ENCODE data around the gene LAMA3.

LAMA3 gene

DNA sequence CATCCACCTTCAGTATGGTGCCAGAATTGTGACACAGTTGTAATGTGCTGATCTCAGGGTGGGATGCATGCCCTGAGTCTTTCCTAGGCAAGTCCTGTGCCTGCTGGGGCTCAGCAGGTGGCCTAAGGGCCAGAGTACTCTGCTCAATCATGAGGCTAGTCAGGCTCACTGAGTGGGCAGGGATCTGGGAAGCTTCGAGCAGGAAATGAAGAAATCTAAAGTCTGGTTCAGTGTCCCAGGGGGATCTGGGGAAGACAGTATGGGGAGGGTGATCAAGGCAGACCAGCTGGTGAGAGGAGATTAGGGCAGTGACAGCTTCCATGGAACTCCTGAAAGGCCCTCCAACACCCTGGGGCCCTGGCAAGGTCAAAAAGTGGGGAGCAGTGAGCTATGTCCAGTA is 17.7 kb upstream of the LAMA3 start:
- no peak for DNase-seq

DNA sequence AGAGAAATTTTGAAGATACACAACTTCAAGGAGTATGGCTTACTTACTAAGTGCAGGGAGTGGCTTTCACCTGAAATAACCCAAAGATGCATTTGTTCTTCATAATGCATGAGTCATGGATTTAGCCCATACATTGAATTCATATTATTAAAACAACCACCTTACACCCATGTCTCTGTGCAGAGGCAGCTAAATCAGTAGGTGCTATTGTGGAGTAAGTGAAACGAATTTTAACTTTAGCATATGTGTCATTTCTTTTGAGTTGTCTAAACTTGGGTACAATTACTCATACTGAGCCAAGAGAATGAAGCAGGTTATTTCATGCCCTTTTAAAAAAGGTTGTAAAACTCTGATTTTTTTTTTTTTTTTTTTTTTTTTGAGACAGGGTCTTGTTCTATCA is 15.5 kb upstream of the LAMA3 start:
- DNase-seq = no peak

DNA sequence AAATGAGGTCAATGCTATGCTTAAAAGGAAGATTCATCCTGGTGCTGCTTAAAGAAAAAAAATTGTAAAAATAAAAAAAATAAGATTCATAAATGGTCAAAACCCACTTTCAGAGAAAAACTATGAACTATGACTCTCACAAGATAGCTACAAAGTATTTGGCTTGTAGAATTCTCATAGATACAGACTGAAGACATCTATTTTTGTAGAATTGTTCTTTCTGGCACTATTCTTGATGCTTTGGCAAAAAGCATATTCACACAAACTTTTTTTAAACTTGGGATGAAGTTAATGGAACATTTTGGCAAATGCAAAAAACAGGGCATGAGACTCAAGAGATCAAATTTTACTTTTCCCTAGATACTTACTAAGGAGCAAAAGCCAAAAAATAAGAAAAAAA is 14.0 kb upstream of the LAMA3 start:
- no peak for DNase-seq

DNA sequence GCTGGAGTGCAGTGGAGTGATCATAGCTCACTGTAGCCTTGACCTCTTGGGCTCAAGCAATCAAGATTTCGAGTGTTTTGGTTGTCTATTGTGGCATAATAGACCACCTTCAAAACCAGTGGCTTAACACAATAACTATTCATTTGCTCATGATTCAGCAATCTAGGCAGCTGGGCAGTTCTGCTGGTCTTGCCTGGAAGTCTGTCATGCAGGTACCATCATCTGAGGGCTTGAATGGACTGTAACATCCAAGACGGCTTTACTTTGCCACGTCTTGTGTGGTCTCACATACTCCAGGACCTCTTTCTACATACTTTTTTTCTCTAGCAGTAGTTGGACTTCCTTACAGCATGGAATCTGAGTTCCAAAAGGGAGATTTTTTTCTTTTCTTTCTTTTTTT is 13.4 kb upstream of the LAMA3 start:
- DNase-seq = no peak

DNA sequence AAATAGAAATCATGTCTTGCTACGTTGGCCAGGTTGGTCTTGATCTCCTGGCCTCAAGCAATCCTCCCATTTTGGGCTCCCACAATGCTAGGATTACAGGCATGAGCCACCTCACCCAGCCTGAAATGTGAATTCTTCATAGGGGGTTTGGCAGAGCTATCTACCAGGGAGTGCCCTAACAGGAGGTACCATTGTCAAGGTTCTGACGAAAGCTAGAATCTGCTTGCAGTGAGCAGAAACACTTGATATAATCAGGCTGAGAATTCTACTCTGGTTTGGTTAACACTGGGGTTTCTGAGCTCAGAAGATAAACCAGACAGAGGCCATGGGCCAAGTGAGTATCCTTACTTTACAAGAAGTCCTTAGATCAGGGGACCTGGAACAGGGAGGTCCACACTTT is 7.2 kb upstream of the LAMA3 start:
- no peak for DNase-seq

DNA sequence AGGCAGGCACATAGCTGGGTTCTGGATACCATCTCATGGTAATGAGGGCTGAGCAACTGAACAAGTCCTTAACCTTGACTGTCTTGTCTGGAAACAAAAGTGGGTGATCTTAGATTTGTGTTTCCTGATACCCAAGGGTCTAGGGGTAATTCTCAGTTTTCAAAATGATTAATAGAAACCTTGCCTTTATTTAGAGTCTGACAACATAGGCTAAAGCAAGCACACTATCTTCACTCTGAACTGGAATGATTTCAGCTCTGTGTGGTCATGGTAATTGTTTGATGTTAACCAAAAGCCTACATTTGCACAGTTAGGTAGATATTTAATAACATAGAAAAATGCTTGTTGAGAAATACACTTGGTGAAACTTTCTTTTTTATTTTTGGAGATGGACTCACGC is 6.8 kb upstream of the LAMA3 start:
- no peak for DNase-seq

DNA sequence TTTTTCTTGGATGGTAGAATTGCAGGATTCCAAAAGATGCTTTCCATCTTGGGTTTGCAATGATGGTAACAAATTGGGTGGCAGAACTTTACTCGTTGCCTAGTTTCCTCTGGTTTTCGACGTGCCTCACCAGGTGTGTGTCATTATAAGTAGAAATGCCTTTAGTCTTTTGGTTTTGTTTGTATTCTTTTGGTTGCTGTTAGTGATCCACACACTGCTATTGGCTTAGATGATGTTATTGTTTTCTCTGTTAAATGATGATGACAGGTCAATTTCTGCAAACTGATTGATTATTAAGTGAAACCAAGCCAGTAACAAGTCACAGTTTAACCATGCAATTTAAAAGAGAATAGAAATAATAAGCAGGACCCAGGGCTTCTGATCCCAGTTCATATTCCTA is 6.1 kb upstream of the LAMA3 start:
- no peak for DNase-seq

DNA sequence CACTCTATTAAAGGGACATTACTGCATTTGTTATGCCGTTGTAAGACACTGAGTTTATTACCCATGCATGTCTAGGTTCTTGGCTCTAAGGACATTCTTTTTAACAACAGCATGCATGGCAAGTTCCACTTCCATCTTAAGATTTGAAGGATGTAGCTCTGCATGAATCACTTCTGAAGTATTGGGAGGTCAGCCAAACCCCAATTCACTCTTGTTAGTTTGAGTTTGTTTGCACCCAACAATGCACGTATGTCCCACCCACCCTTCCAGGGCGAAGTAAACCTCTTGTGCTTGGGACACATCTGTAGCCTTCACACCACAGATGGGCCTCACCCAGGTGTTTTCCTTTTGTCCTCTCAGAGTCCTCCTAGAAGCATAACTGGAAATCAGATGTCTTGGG is 5.6 kb upstream of the LAMA3 start:
- DNase-seq = no peak

DNA sequence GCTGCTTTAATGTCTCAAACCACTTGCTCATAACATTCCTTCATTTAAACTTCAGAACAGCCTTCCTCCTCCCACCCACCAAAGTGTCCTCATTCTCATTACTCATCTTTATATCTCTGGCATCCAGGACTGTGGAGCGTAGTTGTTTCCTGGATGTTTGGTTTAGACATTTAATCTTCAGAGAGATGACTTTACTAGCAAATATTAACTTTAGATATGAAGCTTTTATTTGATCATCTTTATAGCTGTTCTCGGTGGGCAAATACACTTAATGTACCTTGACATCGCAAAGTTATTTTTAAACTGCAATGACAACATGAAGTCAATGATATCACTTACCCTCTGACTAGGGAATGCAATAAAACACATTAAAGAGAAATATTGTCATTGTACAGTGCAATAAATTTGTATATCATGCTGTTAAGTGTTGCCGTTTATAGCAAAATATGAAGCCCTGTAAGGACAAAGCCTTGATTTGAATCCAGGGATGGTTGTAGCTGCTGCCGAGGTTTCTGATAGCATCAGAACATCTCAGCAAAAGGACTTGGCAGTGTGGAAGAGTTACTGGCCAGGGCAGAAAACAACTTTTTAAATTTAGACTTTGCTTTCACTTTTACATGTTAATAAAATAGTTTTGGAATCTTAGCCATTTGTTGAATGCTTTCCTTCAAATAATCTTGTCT is 4.6 kb upstream of the LAMA3 start:
- no peak for DNase-seq

DNA sequence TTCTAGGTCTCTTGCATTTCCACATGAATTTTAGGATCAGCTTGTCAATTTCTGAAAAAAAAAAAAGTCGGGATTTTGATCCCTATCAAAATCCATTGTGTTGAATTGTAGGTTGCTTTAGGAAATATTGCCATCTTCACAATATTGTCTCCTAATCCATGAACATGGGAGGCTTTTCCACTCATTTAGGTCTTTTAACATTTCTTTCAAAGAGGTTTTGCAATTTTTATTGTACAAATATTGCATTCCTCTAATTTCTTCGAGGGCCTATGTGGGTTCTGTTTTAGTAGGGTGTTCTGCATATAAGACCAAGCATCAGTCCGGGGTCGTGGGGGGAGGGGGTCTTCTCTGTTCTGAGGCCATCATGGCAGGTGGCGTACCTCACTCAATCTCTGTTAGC is 725 bp upstream of the LAMA3 start:
- no peak for DNase-seq

DNA sequence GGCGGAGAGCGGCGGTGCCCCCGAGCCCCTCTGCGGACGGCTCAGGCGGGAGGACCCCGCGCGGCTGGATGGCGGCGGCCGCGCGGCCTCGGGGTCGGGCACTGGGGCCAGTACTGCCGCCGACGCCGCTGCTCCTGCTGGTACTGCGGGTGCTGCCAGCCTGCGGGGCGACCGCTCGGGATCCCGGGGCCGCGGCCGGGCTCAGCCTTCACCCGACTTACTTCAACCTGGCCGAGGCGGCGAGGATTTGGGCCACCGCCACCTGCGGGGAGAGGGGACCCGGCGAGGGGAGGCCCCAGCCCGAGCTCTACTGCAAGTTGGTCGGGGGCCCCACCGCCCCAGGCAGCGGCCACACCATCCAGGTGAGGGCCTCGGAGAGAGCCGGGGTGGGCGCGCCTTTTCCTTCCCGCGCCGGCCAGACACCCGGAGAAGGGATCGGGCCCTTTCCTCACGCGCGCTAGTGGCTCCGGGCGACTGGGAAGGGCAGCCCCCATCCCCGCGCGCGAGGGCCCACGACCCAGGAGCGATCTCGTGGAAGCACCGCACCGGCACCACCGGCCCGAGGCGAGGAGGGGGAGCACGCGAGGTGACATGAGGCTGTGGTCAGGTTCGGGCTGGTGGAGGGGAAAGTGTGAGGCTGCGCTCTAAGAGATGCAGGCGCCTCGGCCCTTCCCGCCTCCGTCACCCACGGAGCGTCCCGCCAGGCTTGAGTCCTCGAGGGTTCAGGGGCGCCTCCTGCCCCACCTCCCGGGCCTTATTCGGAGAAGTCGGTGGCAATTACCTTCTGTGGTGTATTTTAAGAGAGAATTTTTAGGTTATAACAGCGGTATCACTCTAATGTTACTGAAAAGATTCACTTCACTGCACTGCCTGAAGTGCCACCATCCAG is 607 bp downstream of the LAMA3 start:
- no peak for DNase-seq

DNA sequence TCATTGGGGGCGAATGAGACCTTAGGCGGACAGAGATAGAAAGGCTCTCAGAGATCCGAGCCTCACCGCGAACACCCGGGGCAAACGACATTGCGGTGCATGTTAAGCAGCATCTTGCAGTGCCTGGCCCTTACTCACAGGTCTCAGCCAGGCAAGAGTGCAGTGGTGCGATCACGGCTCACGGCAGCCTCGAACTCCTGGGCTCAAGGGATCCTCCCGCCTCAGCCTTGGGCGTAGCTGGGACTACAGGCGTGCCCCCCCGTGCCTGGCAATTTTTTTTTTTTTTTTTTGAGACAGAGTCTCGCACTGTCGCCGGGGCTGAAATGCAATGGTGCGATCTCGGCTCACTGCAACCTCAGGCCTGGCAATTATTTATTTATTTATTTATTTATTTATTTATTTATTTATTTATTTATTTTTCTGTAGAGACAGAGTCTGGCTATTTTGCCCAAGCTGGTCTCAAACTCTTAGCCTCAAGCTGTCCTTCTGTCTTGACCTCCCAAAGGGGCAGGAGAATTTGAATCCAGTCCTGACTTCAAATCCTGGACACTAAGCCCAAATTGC is 1.3 kb downstream of the LAMA3 start:
- no peak for DNase-seq

DNA sequence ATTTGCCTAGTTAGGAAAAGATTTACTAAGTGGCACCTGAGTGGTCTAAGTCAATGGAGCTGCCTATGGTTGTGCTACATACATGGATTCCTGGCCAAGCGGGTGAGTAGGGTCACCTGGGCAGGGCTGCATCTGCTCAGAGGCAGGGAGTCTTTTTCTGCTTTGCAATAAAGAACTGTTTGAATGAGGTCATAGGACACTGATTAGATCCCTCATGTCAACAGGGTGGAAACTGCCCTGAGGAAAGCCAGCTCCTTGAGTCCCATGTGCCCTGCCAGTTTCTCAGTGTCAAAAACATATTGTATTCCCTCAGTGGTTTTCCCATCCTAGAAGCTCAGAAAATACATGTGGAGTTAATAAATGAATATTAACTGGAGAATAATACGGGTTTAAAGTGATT is 4.6 kb downstream of the LAMA3 start:
- DNase-seq = no peak

DNA sequence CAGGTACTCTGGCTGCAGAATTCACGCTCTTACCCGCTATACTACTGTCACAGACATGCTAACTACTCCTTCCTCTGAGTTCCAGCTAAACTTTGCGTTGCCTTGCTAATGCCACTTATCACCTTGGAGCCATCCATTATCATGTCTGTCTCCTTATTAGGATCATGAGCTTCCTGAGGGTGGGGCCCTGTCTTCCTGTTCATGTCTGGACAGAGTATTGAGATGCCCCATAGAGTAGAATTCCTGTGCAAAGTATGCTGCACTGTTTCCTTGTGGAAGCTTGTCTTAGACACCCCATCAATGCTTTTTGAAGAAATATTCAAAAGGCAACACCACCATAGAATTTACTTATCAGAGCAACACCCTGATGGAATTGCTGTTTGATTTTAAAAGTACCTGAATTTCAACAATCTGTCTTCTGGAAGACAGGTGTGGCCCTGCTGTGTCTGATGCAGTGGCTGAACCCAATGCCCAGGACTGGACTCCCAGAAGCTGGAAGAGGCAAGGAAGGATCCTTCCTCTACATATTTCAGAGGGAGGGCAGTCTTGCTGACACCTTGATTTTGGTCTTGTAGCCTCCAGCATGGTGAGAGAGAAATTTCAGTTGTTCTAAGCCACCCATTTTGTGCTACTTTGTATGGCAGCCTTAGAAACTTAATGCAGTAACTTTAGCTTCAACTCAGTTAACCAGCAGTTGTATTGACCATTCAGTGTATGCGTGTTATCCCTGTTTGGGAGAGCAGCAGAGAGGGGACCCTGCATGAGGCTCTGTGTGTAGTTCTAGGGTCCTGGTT is 5.6 kb downstream of the LAMA3 start:
- DNase-seq = no peak

DNA sequence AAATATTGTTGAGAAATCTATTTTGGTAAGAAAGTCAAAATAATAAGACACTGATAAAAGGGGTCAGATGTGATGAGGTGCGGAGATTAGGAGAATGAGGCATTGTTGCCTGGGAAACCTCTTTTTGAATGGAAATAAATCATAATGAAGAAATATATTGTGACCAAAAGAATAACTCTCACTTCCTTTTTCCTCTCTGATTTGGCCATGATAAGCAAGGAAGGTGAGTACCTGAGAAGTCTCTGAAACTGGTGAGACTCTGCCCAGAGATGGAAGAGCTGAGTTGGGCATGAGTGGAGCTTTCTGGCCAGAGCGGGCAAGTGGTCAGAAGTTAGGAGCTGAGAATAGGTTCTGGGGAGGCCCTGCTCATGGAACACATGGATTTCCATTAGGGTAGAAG is 11.8 kb downstream of the LAMA3 start:
- DNase-seq = no peak

DNA sequence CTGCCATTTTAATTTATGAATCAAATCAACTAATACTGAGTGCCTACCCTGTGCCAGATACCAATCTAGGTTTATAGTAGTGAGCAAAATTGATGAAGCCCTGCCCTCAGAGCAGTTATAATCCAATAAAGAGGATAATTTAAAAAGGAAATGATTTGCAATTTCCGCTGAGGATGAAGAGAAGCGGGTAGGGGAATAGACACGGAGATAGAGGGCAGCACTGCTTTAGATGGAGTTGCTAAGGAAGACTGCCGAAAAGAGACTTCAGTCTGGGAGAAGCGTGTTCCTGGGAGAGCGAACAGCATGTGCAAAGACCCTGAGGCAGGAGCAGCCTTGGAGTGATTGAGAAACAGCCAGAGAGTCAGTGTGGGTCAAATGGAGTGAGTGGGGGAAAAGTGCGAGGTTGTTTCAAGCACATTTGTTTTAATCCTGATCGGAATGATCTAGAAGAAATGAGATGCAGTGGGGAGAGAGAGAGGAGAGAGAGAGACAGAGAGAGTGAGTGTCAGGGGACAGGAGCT is 12.4 kb downstream of the LAMA3 start:
- DNase-seq = no peak

DNA sequence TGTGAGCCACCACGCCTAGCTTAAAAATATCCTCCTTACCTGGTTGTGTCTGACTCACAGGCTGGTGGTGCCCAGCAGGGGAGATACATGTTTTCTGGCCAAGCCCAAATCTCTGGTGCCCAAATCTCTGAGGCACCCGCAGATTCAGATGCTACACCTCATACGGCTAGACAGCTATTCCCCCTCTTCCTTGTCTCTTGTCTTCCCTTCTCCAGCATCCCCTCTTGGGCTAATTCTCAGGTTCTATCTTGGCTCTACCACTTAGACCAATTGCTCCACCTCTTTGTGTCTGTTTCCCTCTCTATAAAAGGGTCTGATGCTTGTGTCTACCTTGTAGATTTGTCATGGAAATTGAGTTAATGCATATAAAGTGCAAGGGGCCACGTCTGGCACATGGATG is 13.4 kb downstream of the LAMA3 start:
- DNase-seq = no peak

DNA sequence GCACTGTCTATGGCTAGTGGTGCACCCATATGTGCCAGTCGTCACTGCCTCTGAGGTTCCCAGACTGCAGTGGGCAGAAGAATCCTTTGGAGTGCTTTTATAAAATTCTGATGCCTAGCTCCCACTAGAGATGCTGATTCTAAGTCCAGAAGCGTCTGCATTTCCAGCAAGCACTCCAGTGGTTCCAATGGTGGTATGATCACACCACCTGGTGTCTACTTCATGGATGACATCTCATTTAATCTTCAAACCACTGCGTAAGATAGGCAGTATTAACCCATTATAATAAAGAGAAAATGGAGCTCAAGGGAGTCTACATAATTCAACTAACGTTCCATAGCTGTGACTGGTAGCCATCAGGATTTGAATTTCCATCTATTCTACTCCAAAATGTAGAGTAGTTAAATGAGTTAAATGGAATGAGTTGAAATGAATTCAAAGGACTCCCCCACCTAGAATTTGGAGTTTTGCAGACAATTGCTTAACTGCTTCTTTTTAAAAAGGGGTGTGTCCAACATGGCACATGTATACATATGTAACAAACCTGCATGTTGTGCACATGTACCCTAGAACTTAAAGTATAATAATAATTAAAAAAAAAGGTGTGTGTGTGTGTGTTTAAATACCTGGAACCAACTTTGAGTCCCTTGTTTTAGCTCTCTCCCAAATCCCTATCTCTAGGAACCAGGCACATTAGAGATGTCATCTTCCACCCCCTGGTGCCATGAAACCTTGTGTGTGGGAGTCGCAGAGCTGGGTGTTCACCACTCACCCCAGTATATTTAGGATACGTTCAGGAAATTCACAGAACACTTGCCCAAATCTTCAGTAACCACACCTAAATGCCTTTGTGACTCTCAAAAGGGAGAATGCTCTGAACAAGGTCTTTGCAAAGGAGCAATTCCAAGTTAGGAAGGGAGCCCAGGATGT is 14.1 kb downstream of the LAMA3 start:
- no peak for DNase-seq

DNA sequence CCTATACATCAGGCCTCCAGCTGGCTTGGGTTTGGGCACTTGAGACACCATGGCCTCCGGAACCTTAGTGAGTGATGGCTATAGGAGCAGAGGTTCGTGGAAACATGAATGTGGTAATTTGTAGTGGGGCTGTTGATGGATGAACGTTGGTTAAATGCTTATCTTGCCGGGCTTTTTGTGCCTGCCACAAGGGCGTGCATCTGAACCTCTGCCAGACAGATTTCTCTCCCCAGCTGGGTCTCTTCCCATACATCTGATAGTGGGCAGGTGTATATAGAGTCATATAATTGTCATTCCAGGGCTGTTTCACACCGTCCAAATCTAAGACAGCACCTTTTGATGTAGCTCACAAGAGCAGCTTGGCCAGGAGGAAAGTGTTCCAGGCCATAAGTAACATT is 14.7 kb downstream of the LAMA3 start:
- DNase-seq = no peak

DNA sequence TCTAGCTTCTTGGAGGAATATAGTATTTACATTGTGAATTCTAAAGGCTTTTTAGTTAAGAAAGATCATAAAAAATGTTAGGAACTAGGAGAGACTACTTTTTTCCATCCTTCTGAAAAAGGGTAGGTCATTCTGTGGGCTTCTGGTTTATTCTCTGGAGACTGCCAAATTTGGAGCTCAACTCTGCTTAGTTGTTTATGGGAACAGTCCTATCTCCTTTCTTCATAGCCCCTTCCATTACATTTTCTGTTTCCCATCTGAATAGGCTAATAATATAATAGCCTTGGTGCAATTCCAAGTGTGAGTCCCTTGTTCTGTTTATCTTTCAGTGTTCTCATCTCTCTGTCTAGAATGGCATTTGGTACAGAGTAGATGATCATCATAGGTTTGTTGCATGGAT is 15.6 kb downstream of the LAMA3 start:
- no peak for DNase-seq

DNA sequence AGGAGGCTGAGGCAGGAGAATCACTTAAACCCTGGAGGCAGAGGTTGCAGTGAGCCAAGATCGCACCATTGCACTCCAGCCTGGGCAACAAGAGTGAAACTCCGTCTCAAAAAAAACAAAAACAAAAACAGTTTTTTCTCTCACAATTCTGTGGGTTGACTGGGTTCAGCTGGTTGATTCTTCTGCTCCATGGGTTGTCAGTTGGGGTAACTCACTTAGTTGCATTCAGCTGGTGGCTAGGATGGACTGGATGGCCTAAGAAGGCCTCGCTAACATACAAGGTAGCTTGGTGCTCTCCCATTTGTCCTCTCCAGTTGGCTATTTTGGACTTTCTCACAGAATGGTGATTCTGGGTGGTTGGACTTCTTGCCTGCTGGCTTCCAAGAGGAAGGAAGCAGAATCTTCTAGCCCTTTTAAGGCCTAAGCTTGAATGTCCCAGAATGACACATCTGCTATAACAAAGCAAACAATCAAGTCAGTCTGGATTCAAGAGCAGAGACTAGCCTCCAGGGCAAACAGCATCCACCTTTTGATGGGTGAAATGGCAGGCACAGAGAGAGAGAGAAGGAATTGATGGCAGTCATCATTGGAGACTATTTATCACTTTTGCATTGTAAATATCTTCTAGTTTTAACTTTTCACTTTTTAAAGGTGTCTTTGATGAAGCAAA is 17.9 kb downstream of the LAMA3 start:
- DNase-seq = no peak

Data from NCI-H187 treated with DMSO at 0.1 percent for 48 hours (cell line).